GOT3 (cell line): ENCODE measurements around the gene ARHGAP26.
"Not testable (repeated sequence)": the region's sequence is repeated elsewhere in the genome, so short reads cannot be mapped to it uniquely, and the experiment has no call there.

Experiments used
- DNase-seq: peaks from one replicate; lab custom pipeline; 2025; ENCODE audit warnings: mixed read lengths; lab: John Stamatoyannopoulos, UW

The ARHGAP26 gene

DNA sequence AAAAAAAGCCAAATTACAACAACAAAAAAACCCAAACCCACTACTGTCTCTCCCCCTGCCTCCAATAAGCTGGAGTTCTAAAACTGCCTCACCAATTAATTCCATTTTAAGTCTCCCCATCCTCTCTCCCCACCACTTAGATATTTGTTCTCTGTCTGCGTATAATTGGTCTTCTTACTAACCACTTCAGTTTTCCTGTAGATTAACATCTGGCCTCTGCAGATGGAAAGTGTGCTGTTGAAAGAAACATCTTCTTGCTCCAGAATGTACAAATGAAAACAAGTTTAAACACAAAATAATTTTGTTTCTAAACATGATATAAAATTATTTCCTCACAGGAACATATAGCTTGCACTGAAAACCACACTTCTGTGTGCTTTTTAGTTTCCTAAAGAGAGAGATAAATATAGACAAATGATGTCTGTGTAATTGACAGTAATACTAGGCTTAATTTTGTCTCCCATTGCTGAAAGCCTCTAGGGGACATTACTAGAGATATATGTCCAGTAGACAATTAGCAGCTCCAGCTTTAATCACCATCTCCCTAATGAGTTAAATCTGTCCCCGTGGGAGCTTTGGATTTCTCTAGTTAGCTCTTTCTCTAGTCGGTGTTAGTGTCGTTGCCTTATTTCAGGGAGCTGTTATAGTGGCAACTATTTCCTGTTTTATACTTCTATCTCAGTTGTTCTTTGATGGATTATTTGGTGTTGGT lies 164.0 kb downstream of the ARHGAP26 start:
- DNase-seq: no peak

DNA sequence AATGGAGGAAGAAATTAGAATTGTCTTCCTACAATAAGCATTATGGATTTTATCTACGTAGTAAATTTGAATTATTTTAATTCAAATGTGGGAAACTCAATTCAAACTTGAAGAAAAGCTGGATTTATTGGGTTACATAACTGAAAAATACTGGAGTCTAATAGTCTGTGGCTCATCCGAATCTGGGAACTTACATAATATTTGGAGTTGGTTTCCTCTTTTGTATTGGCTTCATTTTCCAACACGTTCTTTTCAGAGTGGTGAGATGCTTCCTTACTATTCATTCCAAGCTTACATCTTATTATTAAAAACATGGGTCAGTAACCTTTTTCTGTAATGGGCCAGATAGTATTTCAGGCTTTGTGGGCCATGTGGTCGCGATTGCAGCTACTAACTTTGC lies 164.8 kb downstream of the ARHGAP26 start:
- DNase-seq: no peak

DNA sequence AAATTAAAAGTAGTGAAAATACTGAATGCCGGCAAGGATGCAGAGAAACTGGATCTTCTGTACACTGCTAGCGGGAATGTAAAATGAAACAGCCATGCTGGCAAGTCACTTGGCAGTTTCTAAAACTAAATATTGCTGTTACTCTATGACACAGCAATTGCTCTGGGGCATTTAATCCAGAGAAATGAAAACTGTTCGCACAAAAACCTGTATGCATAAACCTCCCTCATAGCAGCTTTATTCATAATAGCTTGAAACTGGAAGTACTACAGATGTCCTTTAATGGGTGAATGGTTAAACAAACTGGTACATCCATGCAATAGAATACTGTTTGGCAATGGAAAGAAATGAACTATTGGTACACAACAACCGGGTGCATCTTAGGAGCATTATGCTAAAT lies 167.2 kb downstream of the ARHGAP26 start:
- DNase-seq: no peak

DNA sequence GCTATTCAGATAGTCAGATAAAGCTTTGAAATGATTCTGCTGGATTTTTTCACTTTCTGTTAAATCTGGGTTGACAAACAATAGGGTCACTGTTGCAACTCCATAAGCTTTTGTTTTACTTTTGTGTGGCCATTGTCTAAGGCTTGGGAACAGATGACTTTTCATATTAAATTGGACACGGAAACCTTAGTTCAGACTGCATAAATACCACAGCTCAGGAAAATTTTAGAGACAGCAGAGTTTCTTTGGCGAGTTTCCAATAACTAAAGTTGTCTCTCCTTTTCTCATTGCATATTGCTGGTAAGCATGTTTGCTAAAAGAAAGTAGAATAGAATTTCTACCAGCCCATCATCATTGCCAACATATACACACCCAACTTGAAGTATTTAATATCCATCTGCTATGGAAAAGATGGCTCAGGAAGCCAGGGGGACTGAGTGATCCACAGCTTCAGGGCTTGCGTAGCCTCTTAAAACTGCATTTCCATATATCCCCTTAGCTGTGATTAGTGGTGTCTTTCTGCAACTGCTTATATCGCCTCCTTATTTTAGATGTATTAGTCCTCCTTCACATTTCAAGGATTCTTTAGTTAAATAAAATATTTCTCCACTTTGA lies 168.2 kb downstream of the ARHGAP26 start:
- no peak for DNase-seq

DNA sequence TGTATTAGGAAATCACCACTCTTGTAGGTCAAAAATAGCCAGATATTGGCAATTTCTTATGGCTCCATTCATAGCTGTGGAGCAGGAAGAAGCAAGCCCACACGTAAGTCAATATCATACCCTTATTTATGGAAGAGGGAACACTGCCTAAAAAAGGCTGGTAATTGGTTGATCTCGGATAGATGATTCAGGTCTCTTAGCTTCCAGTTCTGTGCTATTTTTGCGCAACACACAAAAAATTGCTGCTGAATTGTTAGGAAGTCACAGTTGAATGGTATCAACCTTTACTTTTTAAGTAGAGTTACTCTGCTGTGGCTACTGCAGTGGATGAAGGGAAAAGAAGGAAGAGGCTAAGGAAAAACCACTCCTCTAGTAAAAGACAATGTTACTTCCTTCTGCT lies 168.8 kb downstream of the ARHGAP26 start:
- DNase-seq: no peak

DNA sequence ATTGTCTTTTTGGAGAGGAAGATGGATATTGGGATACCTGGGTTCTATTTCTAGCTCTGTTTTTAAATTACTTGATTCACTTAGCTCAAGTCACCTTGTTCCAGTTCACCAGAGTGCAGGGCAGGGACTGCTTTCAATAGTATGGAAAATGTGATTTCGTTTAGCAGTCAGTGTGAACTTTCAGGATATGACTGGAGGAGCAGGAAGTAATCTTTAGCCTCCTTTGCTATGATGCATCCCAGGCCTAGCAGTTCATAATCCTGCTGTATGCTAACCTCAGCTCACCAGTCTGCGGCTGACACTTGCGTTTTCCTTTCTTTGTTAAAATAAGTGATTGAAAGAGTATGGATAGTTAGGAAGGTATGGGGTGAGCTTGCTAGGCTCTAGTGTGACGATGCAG lies 169.7 kb downstream of the ARHGAP26 start:
- DNase-seq: no peak

DNA sequence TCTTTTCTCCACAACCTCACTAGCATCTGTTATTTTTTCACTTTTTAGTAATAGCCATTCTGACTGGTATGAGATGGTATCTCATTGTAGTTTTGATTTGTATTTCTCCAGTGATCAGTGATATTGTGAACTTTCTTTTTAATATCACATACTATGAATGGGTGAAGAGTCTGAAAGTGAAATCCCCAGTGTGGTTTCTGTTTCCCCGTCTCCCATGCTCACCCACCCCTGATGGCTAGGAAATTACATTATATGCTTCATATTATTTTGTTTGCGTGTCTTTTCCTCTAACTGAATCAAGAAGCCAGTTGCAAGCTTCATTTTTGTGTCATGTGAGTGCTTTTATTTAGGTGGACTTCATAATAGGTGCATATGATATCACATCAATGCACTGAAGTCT lies 171.1 kb downstream of the ARHGAP26 start:
- no peak for DNase-seq

DNA sequence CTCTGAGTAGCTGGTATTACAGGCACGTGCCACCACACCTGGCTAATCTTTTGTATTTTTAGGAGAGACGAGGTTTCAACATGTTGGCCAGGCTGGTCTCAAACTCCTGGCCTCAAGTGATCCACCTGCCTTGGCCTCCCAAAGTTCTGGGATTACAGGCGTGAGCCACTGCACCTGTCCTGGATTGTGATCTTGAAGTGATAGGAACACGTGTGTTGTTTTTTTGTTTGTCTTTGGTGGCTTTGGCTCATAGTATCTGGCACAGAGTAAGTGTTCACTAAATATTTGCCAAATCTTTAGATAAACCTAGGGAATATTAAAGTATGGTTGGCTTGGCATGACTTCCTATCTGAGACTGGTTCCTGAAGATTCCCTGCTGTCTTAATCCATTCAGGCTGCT lies 172.7 kb downstream of the ARHGAP26 start:
- no peak for DNase-seq

DNA sequence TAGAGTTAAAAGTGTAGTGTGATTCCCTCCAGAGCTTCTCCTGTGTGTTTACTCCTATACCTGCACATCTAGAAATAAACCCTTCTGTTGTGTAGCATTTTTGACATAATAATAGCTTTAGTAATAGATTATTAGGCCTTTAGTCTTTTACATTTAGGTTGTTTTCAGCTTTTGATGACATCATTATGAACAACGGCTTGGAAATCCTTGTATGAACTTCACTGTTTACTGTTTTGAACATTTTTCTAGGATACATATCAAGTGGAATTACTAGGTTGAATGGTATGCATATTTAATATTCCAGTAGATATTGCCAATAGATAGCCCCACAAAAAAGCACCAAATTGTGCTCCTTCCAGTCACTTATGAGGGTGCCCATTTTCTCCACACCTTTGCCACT lies 174.0 kb downstream of the ARHGAP26 start:
- DNase-seq: no peak

DNA sequence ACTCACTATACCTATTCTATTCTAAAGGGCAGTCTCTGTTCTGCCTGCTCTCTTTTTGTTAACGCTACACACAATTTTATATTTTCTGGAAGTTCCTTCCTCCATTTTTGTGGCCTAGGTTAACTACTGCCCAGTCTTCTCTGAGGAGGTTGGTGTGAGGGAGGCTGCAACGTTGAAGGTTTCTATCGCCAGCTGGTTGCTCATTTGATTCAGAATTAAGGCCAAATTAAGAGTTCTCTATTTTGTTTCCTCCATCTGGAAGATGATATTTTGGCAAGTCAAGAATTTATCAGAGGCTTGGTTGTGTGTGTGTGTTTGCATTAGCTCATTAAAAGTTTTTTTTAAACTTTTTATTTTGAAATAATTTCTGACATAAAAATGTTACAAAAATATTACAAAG lies 175.1 kb downstream of the ARHGAP26 start:
- DNase-seq: no peak

DNA sequence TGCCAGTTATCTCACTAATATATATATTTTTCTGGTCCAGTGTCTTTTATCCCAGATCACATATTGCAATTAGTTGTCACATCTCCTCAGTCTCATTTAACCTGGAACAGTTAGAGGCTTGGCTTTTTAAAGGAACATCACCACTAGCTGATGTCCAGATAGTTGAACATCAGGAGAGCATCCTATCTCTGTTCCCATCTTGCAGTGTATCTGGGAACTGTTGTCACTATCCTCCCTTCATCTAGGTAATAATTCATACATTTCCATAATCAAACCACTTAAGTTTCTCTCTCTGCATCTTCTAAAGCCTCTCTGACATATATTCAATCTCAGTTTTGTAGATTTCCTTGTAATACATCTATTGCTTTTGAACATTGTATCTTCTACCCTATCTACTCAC lies 175.7 kb downstream of the ARHGAP26 start:
- no peak for DNase-seq

DNA sequence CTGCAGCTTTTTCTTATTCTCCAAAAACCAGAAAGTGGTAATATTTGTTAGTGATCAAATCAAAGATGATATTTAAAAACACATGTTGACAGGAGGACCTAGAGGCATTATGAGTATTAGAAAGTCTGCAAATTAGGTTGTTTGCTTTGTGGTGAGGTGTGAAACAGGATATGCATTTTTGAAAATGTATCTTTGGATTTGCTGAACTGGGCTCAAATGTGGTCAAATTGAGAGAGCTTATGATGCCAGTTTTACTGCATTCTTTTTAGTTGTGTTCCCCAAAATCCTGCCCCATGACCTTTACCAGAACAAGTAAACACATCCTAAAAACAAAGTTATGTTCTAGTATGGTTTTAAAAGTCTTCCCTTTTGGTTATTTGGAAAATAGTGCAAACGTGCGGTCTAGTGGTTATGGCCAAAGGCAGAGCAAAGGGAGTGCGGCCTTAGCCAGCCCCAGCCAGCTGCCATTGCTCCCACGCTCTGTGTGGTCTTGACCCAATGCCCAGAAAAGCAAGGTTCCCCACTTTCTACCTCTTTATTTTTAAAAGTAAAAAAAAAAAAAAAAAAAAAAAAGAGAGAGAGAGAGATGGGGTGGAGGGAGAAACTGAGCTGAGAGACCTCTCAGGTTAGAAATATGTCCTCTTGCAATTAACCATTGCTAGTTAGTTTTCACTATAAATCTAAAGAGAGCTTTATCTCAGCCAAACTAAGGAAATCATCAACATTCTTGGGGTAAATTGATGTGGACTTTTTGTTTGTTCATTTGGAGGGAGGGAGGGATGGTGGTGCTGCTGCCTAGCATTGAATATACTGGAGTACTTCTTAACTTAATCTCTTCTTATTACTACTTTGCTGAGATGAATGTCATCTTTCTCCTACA lies 176.6 kb downstream of the ARHGAP26 start:
- DNase-seq: no peak

DNA sequence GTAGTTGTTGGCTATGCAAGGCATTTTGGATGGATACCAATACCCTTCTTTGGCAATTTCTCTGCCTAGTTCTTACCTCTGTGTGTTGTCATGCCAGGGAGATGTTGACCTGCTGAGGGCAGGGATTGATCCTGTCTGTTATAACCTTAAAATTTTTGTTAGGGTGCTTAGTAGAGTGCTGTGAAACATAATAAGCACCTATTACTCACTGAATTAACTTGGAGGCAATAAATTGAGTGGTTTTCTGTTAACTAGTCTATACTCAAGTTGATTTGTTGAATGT lies 177.2 kb downstream of the ARHGAP26 start:
- no peak for DNase-seq

DNA sequence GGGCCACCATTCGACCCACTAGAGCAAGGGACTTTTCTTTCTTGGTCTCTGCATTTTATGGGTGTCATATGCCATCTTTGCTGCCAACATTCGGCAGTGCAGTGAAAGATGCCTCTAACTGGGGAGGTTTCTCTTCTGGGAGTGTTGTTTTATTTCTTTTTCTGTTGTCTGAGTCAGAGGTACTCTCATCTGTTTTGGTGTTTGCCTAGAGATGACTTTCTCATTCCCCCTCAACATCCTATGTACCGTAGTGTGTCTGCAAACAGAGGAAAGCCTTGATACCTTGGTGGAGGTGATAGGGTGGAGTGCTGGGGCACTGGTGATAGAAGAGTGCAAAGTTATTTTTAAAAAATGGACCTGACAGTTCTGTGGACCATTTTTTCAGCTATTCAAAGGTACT lies 182.1 kb downstream of the ARHGAP26 start:
- DNase-seq: no peak

DNA sequence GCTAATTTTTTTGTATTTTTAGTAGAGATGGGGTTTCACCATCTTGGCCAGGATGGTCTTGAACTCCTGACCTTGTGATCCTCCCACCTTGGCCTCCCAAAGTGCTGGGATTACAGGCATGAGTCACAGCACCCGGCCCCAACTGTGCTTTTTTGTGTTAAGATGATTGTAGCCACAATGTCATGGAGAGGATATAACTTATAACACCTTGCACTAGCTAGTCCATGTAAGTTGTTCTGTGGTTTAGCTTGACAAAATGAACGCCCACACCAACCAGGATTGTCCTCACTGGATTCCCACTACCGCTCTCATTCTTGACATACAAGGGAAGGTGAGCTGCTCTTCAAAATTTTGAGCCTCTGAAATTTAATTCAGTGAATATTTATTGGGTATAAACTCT lies 182.7 kb downstream of the ARHGAP26 start:
- not testable (repeated sequence) for DNase-seq

DNA sequence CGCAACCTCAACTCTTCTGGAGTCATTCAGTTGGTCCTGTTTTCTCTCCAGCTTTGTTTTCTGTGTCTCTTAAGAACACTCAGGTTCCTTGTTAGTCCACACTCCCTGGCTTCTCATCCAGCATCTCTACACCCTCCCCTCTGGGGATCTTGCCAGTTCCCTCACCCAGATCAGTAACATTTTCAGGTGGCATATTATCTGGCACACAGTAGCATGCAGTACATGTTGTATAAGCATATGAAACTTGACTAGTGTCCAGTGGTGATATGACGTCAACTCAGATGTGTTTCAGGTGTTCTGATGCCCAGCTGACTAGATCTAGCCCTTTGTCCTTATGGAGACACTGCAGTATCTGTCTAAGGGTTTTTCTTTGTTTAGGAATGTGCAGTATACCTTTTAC lies 184.3 kb downstream of the ARHGAP26 start:
- DNase-seq: no peak

DNA sequence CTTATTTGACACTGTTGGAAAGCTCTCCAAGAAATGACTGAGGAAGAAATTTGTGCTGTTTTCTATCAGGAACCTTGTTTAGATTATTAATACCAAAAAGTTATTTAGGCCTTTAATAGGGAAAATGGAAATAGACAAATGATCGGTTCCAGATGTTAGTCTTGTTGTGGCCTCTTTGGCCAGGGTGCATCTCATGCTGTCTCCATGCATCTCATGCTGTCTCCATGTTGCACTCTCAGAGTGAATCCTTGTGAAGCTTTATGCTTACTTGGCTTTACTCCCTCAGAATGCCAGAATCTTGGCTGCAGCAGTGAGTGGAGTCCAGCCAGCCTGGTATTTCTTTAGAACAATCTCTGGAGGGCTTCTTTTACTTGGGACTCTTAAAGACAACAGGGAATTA lies 185.5 kb downstream of the ARHGAP26 start:
- no peak for DNase-seq

DNA sequence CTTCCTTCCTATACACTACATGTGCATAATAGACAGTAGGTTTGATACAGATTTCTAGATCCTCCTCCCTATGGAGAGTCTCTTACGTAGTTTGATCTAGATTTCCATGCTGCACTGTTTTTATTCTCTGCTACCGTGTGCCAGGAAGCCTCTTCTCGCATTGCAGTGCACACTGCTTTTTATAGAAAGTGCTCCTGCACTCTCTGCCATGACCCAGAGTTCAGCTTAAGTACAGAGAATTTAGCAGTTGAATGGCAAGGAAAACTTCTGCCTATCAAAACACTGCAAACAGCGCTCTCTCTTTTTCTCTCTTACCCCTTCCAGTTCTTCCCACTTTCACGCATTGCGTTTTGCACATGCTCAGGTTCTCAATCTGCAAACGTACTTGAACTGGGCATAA lies 187.4 kb downstream of the ARHGAP26 start:
- no peak for DNase-seq

DNA sequence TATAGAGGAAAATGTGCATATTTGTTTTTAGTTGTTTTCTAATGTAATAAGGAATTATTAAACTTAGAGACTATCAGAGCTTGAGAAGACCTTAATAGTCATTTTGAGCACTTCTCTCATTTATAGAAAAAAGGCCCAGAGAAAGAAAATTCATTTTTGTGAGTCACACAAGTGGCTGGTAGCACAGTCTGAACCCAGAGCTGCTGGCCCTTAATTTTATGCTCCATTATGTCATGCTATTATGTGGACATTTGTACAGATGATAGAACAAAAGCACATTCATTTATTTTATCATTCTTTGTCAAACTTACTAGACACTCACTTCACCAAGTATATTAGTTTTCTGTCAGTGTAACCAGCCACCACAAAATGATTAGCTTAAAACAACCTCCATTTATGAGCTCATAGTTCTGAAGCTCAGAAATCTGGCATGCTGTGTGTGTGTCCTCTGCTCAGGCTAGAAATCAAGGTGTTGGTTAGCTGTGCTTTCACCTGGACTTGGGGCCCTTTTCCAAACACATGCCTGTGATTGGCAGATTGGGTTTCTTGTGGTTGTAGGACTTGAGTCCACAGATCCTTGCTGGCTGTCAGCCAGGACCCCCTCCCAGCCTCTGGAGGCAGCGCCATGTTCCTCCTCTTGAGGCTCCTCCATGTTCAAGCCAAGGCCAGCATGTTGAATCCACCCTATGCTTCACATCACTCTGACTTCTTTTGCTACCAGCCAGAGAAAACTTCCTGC lies 188.9 kb downstream of the ARHGAP26 start:
- no peak for DNase-seq

DNA sequence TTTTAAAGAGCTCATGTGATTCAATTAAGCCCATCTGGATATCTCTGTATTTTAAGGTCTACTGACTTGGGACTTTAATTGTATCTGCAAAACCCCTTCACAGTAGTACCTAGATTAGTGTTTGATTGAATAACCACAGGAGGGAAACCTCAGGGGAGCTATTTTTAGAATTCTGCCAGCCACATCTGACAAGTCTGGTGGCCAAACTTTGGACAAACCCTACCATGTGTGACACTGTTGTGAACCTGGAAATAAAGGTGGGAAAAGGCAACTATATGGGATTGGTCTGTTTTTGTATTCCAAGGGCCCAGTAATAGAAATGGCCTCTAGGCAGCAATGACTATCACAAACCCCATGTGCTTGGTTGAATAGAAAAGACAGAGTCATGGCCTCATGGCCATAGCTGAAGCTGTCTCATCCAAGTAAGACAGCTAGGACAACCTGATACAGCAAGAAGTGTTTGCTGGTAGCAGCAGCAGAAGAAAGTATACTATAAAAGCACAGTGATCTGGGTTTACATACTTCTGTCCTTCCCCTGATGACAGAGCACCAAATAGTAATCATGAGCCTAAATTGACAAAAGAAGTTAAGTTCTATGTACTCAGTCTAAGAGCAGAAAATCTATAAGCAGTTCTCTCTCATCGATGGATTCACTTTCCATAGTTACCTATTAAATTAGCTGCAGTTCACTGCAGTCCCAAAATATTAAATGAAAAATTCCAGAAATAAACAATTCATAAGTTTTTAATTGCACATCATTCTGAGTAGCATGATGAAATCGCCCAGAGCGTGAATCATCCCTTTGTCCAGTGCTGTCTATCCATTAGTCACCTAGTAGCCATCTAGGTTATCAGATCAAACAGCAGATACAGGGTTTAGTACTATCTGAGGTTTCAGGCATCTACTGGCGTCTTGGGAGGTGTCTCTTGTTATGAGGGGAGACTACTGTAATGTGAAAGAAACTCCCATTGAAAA lies 189.8 kb downstream of the ARHGAP26 start:
- DNase-seq: no peak

DNA sequence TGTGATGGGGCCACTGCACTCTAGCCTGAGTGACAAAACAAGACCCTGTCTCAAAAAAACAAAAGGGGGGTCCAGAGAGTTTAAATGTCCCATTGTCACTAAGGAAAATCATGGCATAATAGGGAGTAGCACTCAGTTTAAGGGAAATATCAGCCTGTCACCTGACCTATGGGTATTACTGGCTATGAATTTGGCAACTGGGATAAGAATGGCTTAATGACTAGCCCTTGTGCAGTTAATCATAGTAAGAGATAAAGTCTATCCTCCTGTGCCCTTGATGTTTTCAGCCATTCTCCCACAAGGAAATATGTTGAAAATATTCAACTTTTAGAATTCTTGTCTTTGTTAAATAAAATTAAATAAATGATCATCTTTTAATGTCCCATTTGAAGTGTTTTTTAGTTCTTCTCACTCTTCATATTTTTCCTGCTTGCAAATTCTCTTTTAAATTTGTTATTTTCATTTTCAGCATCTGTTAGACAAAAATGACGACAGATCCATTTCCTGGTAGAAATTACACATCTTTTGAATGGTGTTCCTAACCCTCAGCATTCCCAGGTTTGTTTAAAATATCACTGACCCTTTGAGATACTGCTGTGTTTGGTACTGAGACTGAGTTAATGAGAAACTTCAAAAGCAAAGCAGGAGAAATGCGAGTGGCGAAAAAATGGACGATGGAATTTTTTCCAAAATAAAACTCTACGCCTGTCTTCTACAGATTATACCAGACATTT lies 191.4 kb downstream of the ARHGAP26 start:
- DNase-seq: no peak
